Measurements from ENCODE around the gene SRSF12.

SRSF12 gene

GRCh38 chr6:89100114-89100513 is 17.8 kb downstream of the SRSF12 start:
- in situ Hi-C loops (cut with HindIII; ENCODE audit: low sequenced_read_pairs): no loop called here
- H3K4me3 ChIP-seq (ENCODE audit: low read depth, low read length): no peak overlapping the region
- no peak for DNase-seq (ENCODE audit: low read depth, low spot score)
- TF ChIP-seq CTCF (IDR thresholded peaks at IDR 0.05; ENCODE audit: low read depth, low read length): no peak

- DNase-seq (ENCODE audit: low read depth, low spot score): no peak
- no peak for TF ChIP-seq CTCF (IDR thresholded peaks at IDR 0.05; ENCODE audit: low read depth, low read length)
- in situ Hi-C loops (cut with HindIII; ENCODE audit: low sequenced_read_pairs): no loop called here
- H3K4me3 ChIP-seq (ENCODE audit: low read depth, low read length): no peak overlapping the region
Measured at GRCh38 chr6:89098461-89098860, 19.4 kb downstream of the SRSF12 start.

GRCh38 chr6:89087881-89088280 is 30.0 kb downstream of the SRSF12 start:
- TF ChIP-seq CTCF (IDR thresholded peaks at IDR 0.05; ENCODE audit: low read depth, low read length): no peak
- no peak for DNase-seq (ENCODE audit: low read depth, low spot score)

GRCh38 chr6:89085409-89086205 is 32.3 kb downstream of the SRSF12 start:
- H3K4me3 ChIP-seq (ENCODE audit: low read depth, low read length): no peak overlapping the region
- in situ Hi-C loops (cut with HindIII; ENCODE audit: low sequenced_read_pairs): no loop called here
- no peak for DNase-seq (ENCODE audit: low read depth, low spot score)
- no peak for TF ChIP-seq CTCF (IDR thresholded peaks at IDR 0.05; ENCODE audit: low read depth, low read length)

More at GRCh38 chr6:89087881-89088280, 30.0 kb downstream of the SRSF12 start:
- H3K4me3 ChIP-seq (ENCODE audit: low read depth, low read length): no peak overlapping the region
- in situ Hi-C loops (cut with HindIII; ENCODE audit: low sequenced_read_pairs): no loop called here

GRCh38 chr6:89084954-89085353 is 32.9 kb downstream of the SRSF12 start:
- TF ChIP-seq CTCF (IDR thresholded peaks at IDR 0.05; ENCODE audit: low read depth, low read length): no peak
- no peak overlapping the region for H3K4me3 ChIP-seq (ENCODE audit: low read depth, low read length)
- in situ Hi-C loops (cut with HindIII; ENCODE audit: low sequenced_read_pairs): no loop called here
- DNase-seq (ENCODE audit: low read depth, low spot score): no peak

GRCh38 chr6:89084542-89084941 is 33.3 kb downstream of the SRSF12 start:
- no peak for TF ChIP-seq CTCF (IDR thresholded peaks at IDR 0.05; ENCODE audit: low read depth, low read length)
- no peak overlapping the region for H3K4me3 ChIP-seq (ENCODE audit: low read depth, low read length)
- no peak for DNase-seq (ENCODE audit: low read depth, low spot score)
- in situ Hi-C loops (cut with HindIII; ENCODE audit: low sequenced_read_pairs): no loop called here
